Erythroblast (primary cell): ENCODE results near the gene TMEM242.
A peak's percentile ranks its signal among the peaks of the same experiment; 100 is the strongest.

Experiments
- GATA1 ChIP-seq: IDR thresholded peaks from 2 replicates; pipeline ENCODE4 v1.6.1; 2011; ENCODE audit warnings: low read depth, mild to moderate bottlenecking, control low read depth, low read length, moderate library complexity
- POLR2A ChIP-seq: IDR thresholded peaks from 2 replicates; pipeline ENCODE4 v1.6.1; 2011; ENCODE audit warnings: mild to moderate bottlenecking, low read length

DNA sequence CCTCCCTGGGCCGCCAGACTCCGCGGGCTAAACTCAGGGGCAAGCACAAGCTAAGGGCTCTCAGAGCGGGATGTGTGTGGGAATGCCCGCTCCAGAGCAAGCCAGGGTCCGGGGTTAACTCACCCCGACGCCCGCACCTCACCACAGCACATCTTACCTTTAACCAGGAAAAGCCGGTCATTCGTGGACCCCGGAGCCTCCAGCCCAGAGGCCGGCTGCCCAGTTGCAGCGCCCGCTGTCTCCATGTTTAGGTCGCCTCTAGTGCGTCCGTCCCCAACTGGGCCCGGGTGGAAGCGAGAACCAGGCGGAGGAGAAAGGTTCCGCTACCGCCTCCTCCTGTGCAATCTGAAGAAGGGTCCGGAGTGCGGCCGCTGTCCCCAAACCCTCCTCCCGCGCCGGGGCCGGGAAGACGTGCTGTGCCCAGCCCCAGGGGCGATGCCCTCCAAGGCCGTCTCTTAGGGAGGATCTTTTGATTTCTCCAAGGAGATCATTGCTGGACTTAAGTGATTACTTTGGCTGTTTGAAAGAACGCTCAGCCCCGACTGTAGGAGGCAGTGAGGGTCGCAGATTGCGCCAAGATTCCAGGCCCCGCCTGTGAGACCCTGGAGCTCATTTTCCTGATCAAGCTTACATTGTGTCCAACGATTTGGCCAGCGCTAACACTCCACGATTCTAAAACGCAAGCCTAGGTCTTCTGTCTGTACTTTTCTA is at the start of gene TMEM242:
- TF ChIP-seq POLR2A = peak; percentile 99
- no peak for TF ChIP-seq GATA1
